SJSA1 (cell line): Measurements from ENCODE around the gene UBE2H. TPM values are rescaled to one million over a fixed set of nuclear protein-coding genes. Genes with fewer than 3 reads are reported as not detected.
A peak's percentile ranks its signal among the peaks of the same experiment; 100 is the strongest.

Experiments
- DNase-seq, 2 experiments: peaks; one replicate each; pipeline ENCODE4 v3.0.0-alpha.2; 2015 to 2020; ENCODE audit warnings: low spot score in 2 of 2, low read depth in 1 of 2
- H3K27ac ChIP-seq: fragments of 250-450 bp; sonication (Bioruptor Pico); 2 replicates; pipeline ENCODE4 v1.5.1; 2020; ENCODE audit warnings: mild to moderate bottlenecking, moderate library complexity
- H3K27me3 ChIP-seq: fragments of 250-450 bp; sonication (Bioruptor Pico); replicated peaks from 2 replicates; pipeline ENCODE4 v1.5.1; 2020; ENCODE audit warnings: mild to moderate bottlenecking, moderate library complexity
- H3K36me3 ChIP-seq: fragments of 250-450 bp; sonication (Bioruptor Pico); 2 replicates; pipeline ENCODE4 v1.5.1; 2020; ENCODE audit warnings: mild to moderate bottlenecking
- H3K4me1 ChIP-seq: fragments of 250-450 bp; sonication (Bioruptor Pico); replicated peaks from 2 replicates; pipeline ENCODE4 v1.6.1; 2021; ENCODE audit warnings: mild to moderate bottlenecking
- H3K4me3 ChIP-seq: fragments of 250-450 bp; sonication (Bioruptor Pico); 2 replicates; pipeline ENCODE4 v1.5.1; 2020; ENCODE audit warnings: mild to moderate bottlenecking
- H3K9me3 ChIP-seq: fragments of 250-450 bp; sonication (Bioruptor Pico); replicated peaks from 2 replicates; pipeline ENCODE4 v1.5.1; 2020; ENCODE audit warnings: mild to moderate bottlenecking
- total RNA-seq: library from RNA; depleted of rRNA; stranded (reverse); fragments of >200 nt; shearing (Covaris generic); gene quantifications from 2 replicates; pipeline ENCODE4 v1.2.3, GENCODE V29; 2014

The UBE2H gene
- total RNA-seq, 1 experiment from 2014 or later = 42.8 TPM

- Histone ChIP-seq H3K4me3 (no peak overlapping the region), H3K36me3 (no peaks in the 10 kb centered on the region; the same call in 1 of the 2 replicates), H3K27ac (no peak overlapping the region), H3K27me3 (no peaks in the 10 kb centered on the region), H3K9me3 (no peaks in the 10 kb centered on the region), H3K4me1 (no peaks in the 10 kb centered on the region)
- no peak for DNase-seq
Measured at GRCh38 chr7:129887865-129888264, 64.9 kb downstream of the UBE2H start.

- Histone ChIP-seq H3K4me3 (no peak overlapping the region), H3K27ac (no peak overlapping the region), H3K27me3 (no peaks in the 10 kb centered on the region), H3K9me3 (no peaks in the 10 kb centered on the region), H3K36me3 (no peaks in the 10 kb centered on the region; the same call in 1 of the 2 replicates), H3K4me1 (no peaks in the 10 kb centered on the region)
- no peak for DNase-seq
Measured at GRCh38 chr7:129886818-129887186, 66.0 kb downstream of the UBE2H start.

GRCh38 chr7:129886167-129886817, 66.5 kb downstream of the UBE2H start:
- no peak for DNase-seq
- H3K27ac ChIP-seq = no peak overlapping the region
- H3K4me3 ChIP-seq = no peak overlapping the region
- H3K27me3 ChIP-seq = no peaks in the 10 kb centered on the region
- H3K9me3 ChIP-seq = no peaks in the 10 kb centered on the region
- no peaks in the 10 kb centered on the region; the same call in 1 of the 2 replicates for H3K36me3 ChIP-seq
- H3K4me1 ChIP-seq = no peaks in the 10 kb centered on the region

- no peaks in the 10 kb centered on the region for H3K4me1 ChIP-seq
- DNase-seq = no peak
- H3K9me3 ChIP-seq = no peaks in the 10 kb centered on the region
- H3K36me3 ChIP-seq = peaks cover 7% of the 10 kb centered on the region
- H3K4me3 ChIP-seq = no peak overlapping the region
- no peak overlapping the region for H3K27ac ChIP-seq
- H3K27me3 ChIP-seq = no peaks in the 10 kb centered on the region
Measured at GRCh38 chr7:129884495-129884894, 68.3 kb downstream of the UBE2H start.

- Histone ChIP-seq H3K9me3 (no peaks in the 10 kb centered on the region), H3K27me3 (no peaks in the 10 kb centered on the region), H3K4me3 (no peak overlapping the region), H3K27ac (no peak overlapping the region), H3K4me1 (no peaks in the 10 kb centered on the region), H3K36me3 (peaks cover 16% of the 10 kb centered on the region)
- DNase-seq = no peak
Measured at GRCh38 chr7:129883151-129883550, 69.6 kb downstream of the UBE2H start.

- H3K27ac ChIP-seq = no peak overlapping the region
- H3K4me3 ChIP-seq = no peak overlapping the region
- peaks cover 21% of the 10 kb centered on the region for H3K36me3 ChIP-seq
- no peaks in the 10 kb centered on the region for H3K27me3 ChIP-seq
- no peak for DNase-seq
- no peaks in the 10 kb centered on the region for H3K9me3 ChIP-seq
- no peaks in the 10 kb centered on the region for H3K4me1 ChIP-seq
Measured at GRCh38 chr7:129882531-129882930, 70.2 kb downstream of the UBE2H start.

GRCh38 chr7:129877146-129877792, 75.5 kb downstream of the UBE2H start:
- Histone ChIP-seq H3K4me1 (peaks cover 16% of the 10 kb centered on the region), H3K36me3 (peaks cover 24% of the 10 kb centered on the region), H3K27me3 (no peaks in the 10 kb centered on the region), H3K9me3 (no peaks in the 10 kb centered on the region), H3K27ac (no peak overlapping the region), H3K4me3 (no peak overlapping the region)
- no peak for DNase-seq

GRCh38 chr7:129875745-129876411, 76.9 kb downstream of the UBE2H start:
- peaks cover 24% of the 10 kb centered on the region for H3K36me3 ChIP-seq
- no peaks in the 10 kb centered on the region for H3K9me3 ChIP-seq
- H3K4me1 ChIP-seq = peaks cover 16% of the 10 kb centered on the region
- H3K4me3 ChIP-seq = no peak overlapping the region
- H3K27me3 ChIP-seq = no peaks in the 10 kb centered on the region
- peak overlapping the region; percentile 54 for H3K27ac ChIP-seq
- DNase-seq = peak in 1 of 2 experiments; percentile 76

GRCh38 chr7:129875160-129875559, 77.6 kb downstream of the UBE2H start:
- peaks cover 16% of the 10 kb centered on the region for H3K4me1 ChIP-seq
- no peaks in the 10 kb centered on the region for H3K27me3 ChIP-seq
- no peak overlapping the region for H3K27ac ChIP-seq
- peaks cover 24% of the 10 kb centered on the region for H3K36me3 ChIP-seq
- no peak for DNase-seq
- no peaks in the 10 kb centered on the region for H3K9me3 ChIP-seq
- no peak overlapping the region for H3K4me3 ChIP-seq

- no peaks in the 10 kb centered on the region for H3K27me3 ChIP-seq
Measured at GRCh38 chr7:129874722-129875121, 78.0 kb downstream of the UBE2H start.

GRCh38 chr7:129872054-129872453, 80.7 kb downstream of the UBE2H start:
- no peaks in the 10 kb centered on the region for H3K27me3 ChIP-seq
- H3K4me1 ChIP-seq = peaks cover 16% of the 10 kb centered on the region
- no peak overlapping the region for H3K27ac ChIP-seq
- H3K36me3 ChIP-seq = peaks cover 8% of the 10 kb centered on the region; the same call in 1 of the 2 replicates
- no peak for DNase-seq
- H3K9me3 ChIP-seq = no peaks in the 10 kb centered on the region
- H3K4me3 ChIP-seq = no peak overlapping the region

More at GRCh38 chr7:129874722-129875121, 78.0 kb downstream of the UBE2H start:
- Histone ChIP-seq H3K27ac (no peak overlapping the region), H3K4me3 (no peak overlapping the region), H3K9me3 (no peaks in the 10 kb centered on the region), H3K36me3 (peaks cover 24% of the 10 kb centered on the region), H3K4me1 (peaks cover 16% of the 10 kb centered on the region)
- no peak for DNase-seq

- DNase-seq = no peak
- H3K4me1 ChIP-seq = peaks cover 18% of the 10 kb centered on the region
- H3K9me3 ChIP-seq = no peaks in the 10 kb centered on the region
- no peak overlapping the region for H3K27ac ChIP-seq
- H3K4me3 ChIP-seq = no peak overlapping the region
- no peaks in the 10 kb centered on the region for H3K27me3 ChIP-seq
- peaks cover 15% of the 10 kb centered on the region for H3K36me3 ChIP-seq
Measured at GRCh38 chr7:129870668-129871067, 82.1 kb downstream of the UBE2H start.

GRCh38 chr7:129866251-129866650, 86.5 kb downstream of the UBE2H start:
- no peaks in the 10 kb centered on the region for H3K27me3 ChIP-seq
- H3K27ac ChIP-seq = no peak overlapping the region
- DNase-seq = no peak
- peaks cover 15% of the 10 kb centered on the region for H3K36me3 ChIP-seq
- H3K9me3 ChIP-seq = no peaks in the 10 kb centered on the region
- H3K4me3 ChIP-seq = no peak overlapping the region
- peaks cover 16% of the 10 kb centered on the region for H3K4me1 ChIP-seq

GRCh38 chr7:129865925-129866201, 86.9 kb downstream of the UBE2H start:
- DNase-seq = no peak
- peaks cover 17% of the 10 kb centered on the region for H3K4me1 ChIP-seq
- no peak overlapping the region for H3K27ac ChIP-seq
- H3K4me3 ChIP-seq = no peak overlapping the region
- H3K9me3 ChIP-seq = no peaks in the 10 kb centered on the region
- no peaks in the 10 kb centered on the region for H3K27me3 ChIP-seq
- peaks cover 14% of the 10 kb centered on the region for H3K36me3 ChIP-seq
